ENCODE results near the gene PLCB1.

DNA sequence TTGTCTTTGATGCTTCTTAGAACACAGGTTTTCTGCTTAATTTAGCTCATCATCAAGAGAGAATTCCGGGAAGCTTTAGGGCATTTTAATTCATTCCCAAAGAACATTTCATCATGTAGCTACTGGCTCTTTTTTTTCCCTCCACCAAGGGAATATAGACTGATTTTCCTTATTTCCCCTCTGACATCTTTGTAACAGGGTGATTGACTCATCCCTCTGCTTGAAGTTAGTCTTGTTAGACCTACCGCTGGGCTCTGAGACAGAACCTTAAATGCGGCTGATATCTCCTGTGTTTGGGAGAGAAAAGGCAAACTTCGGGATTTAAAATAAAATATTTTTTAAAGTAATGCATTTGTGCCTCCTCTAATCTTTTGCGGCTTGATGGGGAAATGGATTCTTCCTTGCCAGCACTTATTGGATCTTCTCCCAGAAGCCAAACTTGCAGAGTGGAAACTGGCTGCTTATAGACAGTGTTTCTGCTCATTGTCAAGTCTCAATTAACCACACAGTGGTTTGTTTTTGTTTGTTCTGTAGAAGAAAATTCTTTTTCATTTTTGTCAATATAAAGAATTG, 664.1 kb downstream of the PLCB1 start:
- TF ChIP-seq, protein P1, sequence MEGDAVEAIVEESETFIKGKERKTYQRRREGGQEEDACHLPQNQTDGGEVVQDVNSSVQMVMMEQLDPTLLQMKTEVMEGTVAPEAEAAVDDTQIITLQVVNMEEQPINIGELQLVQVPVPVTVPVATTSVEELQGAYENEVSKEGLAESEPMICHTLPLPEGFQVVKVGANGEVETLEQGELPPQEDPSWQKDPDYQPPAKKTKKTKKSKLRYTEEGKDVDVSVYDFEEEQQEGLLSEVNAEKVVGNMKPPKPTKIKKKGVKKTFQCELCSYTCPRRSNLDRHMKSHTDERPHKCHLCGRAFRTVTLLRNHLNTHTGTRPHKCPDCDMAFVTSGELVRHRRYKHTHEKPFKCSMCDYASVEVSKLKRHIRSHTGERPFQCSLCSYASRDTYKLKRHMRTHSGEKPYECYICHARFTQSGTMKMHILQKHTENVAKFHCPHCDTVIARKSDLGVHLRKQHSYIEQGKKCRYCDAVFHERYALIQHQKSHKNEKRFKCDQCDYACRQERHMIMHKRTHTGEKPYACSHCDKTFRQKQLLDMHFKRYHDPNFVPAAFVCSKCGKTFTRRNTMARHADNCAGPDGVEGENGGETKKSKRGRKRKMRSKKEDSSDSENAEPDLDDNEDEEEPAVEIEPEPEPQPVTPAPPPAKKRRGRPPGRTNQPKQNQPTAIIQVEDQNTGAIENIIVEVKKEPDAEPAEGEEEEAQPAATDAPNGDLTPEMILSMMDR (IDR thresholded peaks at IDR 0.05) = no peak
- no peak for TF ChIP-seq POLR2A (IDR thresholded peaks at IDR 0.05)

Measured in uterus (tissue), 2 donors.